ENCODE data around the gene CENPP.
A peak's percentile ranks its signal among the peaks of the same experiment; 100 is the strongest.
"Not testable (repeated sequence)": the region's sequence is repeated elsewhere in the genome, so short reads cannot be mapped to it uniquely, and the experiment has no call there.

The CENPP gene

DNA sequence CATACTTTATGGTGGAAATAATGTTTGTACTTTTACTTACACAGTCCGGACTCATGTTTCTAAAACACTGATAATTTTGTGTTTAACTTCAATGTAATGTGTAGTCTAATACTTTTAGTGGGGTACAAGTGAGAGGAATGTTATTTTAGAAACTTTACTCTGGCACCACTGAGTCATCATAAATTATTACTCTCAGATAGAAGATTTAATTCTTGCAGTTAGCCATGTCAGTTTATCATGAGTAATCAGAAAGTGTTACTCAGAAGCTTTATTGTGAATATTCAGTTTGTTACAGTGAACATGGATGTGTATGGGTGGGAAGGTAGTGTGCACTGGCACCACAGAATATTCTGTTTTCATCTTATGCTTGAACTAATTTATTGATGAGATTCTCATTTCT is 58.6 kb downstream of the CENPP start:
- no peak for DNase-seq

DNA sequence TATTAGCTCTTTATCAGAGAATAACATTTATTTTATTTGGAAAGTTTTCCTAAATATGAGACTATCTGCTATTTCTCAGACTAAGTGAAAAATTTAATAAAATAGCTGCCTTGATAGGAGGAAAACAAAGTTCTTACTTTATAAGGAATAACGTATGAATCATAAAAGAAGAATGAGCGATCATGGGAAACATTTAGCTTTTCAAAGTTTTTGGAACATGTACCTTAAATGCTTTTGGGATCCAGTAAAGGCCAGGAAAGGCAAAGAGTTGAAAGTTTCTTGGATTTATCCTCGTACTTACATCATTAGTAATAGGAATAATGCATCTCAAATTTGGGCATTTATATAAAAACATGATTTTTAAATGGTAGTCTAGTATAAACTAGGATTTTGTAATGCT is 59.2 kb downstream of the CENPP start:
- DNase-seq: no peak

DNA sequence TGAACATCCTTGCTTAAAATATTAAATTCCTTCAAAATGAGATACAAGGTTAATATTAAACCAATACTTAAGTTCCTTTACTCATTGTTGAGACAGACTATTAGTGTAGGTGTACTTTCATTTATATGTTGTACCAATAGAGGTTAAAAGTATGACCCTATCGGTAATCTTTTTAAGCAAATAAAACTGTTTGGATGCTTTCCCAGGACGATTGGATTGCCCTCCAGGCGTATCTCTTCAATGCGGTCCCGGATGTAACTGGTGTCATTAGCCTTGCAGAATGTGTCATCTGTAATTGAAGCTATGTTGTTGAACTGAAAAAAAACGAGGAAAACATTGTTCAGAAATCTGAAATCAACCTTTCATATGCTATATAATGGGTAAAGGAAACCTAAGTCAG is 59.7 kb downstream of the CENPP start:
- no peak for DNase-seq

DNA sequence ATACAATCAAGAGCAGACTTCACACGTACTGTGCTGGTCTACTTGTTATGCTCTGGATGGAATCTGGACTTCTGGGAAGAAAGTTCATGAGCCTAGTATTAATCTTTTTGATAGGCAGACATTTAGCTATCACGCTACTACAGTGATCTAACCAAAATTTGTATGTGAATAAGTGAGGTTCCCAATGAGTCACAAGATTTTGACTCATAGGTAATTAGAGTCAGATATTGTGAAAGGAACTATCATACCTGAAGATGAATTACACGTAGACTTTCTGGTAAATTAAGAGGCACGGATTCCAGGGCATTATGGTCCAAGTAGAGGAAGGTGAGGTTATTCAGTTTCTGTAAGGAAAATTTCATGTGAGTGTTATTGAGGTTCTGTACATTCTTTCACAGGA is 60.2 kb downstream of the CENPP start:
- DNase-seq: no peak

DNA sequence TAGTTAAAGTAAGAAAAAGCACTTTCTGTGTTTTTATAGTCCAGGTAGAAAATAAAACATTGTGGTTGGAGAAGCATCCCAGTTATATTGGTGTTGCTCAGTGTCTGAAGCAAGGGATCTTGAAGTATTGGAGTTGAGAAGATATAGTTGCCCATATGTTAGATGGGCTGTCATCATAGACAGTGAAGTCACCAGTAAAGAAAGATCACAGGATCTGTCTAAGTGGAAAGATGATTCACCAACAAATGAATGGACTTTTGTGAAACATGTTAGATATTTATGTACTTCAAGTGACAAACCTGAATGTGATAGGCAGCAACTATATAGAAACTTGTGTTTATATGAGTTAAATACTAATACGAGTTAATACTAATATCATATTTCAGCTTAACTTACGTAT is 66.9 kb downstream of the CENPP start:
- no peak for DNase-seq

DNA sequence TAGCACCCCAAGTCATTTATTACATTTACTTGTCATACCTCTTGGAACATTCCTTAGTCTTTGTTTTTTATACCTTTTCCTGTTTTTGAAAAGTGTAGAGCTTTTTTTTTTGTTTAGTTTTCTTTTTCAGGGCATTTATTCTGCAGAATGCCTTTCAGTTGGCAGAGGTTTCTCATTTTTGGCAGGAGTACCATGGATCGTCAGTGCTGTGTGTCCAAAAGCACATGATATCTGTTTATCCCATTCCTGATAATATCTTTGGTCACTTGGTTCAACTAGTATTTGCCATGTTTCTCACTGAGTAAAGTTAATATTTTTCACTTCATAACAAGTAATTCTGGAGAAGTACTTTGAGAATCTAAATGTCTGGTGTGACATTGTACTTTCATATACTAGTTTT is 67.9 kb downstream of the CENPP start:
- no peak for DNase-seq

DNA sequence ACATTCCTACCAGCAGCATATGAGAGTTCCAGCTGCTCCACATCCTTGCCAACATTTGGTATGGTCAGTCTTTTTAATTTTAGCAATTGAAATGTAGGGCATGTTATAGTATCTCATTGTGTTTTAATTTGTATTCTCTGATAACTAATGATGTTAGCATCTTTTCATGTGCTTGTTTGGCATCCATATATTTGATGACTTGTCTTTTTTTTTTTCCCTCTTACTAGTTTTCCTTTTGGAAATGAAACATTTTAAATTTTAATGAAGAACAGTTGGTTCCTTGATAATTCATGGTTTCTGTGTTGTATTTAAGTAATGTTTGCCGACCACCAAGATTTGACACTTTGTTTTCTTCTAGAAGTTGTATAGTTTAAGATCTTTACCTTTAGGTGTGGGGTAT is 69.9 kb downstream of the CENPP start:
- DNase-seq: no peak

DNA sequence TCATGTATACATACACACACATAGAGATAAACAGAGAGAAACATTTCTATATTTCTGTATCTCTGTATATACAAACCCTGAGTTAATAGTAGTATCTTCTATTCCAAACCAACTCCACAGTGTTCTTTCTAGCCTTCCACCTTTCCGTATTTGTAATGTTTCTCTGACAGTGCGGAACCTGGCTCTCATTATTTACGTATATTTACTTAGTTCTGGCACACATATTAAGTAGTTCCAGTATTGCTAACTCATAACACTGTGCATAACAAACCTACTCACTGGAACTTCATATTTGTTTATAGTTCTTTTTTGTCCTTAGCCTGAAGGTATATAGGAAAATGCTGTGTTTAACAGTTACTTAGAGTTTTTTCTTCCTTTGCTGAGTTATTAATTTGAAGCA is 72.1 kb downstream of the CENPP start:
- DNase-seq: no peak

DNA sequence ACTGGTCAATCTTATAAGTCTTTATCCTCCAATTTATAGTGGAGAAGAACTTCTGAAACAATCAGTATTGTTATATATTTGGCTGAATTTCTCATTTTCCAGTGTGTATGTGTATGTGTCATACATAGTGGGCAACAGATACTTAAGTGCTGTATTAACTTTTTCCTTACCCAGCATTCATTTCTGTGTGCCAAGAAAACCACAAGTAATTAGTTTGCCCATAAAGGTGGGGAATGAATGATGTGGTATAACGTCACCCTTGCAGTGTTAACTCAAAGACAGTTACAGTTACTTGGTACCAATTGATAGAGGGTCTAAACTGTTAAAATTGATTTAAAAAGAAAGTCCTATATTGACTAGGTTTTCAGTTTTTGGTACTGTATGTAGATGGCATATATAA is 76.6 kb downstream of the CENPP start:
- DNase-seq: no peak

DNA sequence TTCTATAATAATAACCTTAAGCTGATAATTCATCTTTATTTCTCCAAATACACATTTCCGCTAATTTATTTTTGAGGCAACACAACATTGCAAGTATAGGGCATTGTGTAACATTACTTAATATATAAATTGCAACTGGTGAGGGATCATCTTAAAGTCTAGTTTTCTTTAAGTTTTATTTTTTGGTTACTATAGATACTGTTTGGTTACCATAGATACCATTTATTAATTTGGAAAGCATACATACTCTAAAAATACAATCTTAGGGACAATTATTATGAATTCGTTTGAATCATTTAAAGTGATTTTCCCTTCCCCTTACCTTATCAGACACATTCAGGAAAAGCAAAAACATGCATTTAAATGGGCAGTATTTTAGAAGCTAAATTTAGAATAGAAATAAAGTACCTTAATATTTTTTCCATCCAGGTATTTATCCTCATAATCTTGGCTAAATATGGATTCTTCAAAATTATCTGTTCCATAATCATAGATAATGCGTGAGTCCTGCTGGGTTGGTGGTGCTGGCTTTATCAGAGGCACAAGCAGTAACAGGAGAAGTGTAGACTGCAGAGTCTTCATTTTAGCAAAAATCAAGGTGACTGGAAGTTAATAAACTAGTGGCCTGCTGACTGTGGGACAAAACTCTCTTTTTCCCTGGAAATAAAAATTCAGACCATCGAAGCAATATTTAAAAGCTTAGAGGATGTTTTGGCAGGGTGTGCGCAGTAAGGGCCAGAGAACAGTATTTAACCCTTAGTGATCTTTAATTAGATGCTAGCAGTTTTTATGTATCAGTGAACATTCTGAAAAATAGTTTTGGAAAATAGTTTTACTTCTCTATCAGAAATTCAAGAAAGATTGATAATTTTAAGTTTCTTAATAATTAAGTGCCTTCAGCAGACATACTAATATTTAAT is 77.3 kb downstream of the CENPP start:
- no peak for DNase-seq

DNA sequence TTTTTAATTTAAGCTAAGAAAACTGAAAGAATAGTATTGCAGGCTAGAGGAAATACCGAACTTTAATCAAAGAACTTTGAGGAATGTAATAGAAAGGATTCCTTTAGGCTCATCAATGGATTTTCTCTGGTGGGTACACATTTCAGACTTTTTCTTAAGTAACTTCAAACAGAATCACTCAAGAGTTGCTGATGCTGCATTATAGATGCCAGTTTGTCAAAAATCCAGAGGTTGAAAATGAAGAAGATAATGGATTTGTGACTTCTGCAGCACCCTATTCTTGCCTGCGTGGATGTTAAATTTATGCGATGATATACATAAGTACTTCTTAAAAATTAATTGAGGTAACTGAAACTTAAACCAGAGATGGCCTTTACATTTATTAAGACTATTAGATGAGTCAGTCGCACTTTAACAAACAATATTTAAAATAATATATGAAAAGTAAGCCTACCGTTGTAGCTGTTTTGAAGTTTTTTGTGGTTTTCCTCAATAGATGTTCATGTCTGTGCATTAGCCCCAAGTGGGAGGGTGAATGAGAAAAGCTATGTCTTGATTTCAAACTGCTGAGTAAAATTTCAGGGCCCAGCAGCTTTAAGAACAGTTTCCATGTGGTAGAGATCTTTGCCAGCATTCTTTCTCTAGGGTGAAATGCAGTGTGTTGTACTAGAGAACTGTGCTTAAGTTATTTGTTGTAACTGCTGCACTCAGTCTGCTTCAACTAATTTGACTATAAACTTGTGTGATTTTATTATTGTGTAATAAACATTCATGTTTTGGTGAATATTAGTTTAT is 78.5 kb downstream of the CENPP start, which contains the start of gene OGN:
TSS of gene OGN (minus strand) at position 537 of the 795 bp plus-strand sequence. CDS start 1,171 bp downstream, outside the sequence.
- no peak for DNase-seq

DNA sequence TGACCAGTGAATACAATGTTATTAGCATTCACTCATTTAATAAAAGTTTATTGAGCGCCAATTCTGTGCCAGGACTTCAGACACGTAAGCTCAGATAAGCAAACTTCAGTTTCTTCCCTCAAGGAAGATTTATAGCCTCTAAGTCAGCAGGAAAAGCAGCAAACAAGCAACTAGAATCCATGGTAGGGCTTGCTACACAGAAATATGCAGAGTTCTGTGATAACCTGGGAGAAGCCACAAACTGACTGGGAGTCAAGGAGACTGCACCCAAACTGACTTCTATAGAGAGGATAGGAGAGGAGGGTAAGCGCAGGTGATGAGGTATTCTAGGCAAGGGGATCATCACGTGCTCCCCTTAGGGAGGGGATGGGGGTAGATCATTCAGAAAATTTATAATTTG is 80.1 kb downstream of the CENPP start:
- no peak for DNase-seq

DNA sequence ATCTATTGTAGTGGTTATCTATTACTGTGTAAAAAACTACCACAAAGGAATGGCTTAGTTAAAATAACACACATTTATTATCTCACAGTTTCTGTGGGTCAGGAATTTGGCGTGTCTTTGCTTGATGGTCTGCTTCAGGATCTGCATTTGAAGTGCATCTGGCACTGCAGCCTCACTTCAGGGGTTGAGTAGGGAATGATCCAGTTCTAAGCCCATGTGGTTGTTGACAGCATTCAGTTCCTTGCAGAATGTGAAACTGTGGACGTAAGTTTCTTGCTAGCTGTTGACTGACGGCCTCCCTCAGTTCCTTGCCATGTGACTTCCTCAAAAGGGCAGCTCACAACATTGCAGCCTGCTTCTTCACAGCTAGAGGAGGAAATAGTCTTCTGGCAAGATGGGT is 80.7 kb downstream of the CENPP start:
- DNase-seq: no peak

DNA sequence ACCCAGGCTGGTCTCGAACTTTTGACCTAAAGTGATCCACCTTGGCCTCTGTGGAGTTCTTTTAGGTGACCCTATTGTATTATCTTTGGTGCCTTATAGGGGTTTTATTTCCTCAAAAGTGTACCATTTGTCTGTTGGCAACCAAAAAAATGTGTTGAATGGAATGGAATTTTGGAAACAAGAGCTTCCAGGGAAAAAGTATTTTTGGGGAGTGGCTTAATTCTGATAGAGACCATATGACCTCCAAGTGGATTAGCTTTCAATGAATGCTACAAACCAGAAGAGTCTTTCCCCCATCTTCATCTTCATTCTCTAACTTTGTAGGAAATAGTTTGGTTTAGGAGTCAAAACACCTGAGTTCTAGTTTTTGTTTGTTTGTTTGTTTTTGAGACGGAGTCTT is 82.1 kb downstream of the CENPP start:
- no peak for DNase-seq

DNA sequence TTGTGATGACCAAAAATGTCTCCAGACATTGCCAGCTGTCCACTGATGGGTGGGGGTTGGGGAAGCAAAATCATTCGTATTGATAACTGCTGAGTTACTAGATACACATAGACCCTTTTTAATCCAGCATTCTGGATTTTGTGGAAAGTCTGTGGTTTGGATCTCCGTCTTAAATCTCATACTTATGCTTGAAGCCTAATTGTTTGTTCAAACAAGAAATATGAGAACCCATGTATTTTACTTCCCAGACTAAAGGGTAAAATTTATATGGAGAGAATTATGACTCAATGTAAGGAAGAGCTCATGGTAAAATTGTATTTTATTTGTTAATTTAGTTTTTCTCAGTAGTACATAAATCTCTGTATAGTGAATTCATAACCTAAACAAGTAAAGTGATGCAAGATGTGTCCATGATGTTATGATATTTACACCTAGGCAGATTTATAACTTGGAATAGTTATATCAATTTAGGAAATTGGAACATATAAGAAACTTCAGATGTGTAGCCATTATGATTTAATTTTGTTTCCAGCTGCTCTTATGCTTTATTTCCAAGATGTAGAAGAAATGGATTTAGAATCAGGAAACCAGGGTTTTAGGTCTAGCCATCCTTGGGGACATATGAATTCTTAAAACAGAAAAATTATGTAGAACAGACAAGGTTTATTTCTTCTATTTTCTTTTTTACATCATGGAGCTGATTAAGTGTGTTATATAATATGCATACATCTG is 83.2 kb downstream of the CENPP start:
- DNase-seq: no peak

DNA sequence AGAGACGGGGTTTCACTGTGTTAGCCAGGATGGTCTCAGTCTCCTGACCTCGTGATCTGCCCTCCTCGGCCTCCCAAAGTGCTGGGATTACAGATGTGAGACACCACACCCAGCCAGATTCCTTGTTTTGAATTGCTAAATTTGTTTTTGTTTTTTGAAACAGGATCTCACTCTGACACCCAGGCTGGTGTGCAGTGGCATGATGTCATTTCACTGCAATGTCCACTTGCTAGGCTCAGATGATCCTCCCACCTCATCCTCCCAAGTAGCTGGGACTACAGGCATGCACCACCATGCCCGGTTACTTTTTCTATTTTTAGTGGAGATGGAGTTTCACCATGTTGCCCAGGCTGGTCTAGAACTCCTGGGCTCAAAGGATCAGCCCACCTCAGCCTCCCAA is 85.4 kb downstream of the CENPP start:
- not testable (repeated sequence) for DNase-seq

DNA sequence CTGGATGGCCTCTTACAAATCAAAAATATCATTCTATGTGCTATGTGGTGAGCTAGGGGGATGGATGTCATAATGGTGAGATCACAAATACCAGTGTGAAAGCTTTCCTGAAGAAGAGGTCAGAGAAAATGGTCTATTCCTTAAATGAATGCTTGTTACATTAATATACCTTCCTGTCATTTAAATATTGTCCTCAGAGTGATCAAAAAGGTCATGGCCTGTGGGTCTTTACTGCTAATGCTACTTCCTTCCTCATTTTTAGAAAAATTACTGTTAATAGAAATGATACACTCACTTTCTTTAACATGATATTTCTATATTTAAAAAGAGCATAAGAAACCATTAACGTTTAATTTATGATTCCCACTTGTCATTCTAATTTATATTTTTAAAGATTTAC is 88.8 kb downstream of the CENPP start:
- no peak for DNase-seq

DNA sequence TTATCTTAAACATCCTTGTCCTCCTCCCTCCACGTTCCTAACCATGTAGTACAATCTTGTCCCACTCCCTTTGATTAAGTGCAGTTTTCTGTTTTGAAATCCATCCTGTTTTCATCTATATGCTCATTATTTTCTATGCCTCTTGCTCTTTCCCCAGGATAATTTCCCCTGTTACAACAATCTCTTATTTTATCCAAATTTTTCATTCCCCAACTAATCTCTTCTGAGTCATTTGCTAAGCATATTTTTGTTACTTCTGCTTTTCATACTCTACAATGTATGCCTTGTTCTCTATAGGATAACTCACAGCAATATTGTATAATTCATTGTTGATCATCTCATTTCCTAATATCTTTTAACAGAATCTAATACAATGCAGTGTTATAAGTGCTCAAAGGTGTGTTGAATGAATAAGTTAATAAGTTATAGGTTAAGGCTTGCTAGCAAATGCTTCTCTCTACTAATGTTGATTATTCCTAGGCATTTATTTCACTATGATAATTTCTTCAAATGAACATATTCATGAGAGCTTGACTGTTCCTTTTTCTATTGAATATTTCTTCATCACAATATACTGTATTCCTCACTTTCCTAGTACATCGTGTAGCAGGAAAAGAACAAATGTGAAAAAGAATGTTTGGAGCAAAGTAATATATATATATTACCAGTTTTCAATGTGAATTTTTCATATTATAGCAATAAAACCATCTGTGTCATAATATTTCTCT is 97.0 kb downstream of the CENPP start:
- DNase-seq: no peak

DNA sequence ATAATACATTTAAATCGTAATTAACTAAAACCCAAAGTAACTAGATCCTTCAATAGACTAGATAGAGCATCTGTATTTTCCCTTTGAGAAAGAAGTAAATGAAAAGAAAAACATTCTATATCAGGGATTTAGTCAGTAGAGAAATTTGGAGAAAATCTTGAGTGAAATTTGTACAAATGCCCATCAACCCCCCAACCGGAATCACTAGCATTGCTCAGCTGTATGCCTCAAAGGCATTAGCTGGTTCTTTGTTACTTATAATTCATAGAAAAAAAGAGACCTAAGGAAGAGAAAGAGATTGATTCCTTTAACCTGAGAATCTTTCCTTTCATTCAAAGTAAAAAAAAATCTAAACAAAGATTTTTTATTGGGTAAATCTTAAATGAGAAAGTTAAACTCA is 97.9 kb downstream of the CENPP start:
- no peak for DNase-seq

DNA sequence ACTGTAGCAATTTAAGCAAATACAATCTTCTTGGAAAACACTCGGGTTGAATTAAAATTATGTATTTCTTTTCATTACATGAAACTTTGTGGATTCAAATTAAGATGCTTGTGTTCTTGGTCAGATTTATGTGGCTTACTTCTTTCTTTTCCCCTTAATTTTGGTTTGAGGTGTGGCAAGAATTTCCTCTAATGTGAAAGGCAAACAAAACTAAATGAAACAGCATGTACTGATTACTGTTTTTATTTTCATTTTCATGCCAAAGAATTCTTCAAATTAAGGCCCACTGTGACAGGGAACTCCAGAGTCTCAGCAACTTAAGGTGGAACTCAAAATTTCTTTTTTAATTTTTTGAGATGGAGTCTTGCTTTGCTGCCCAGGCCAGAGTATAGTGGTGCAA is 98.6 kb downstream of the CENPP start, which contains the start of gene OMD:
TSS of gene OMD (minus strand) at position 132 of the 400 bp plus-strand sequence. CDS start 6,913 bp downstream, outside the sequence.
- DNase-seq: no peak

DNA sequence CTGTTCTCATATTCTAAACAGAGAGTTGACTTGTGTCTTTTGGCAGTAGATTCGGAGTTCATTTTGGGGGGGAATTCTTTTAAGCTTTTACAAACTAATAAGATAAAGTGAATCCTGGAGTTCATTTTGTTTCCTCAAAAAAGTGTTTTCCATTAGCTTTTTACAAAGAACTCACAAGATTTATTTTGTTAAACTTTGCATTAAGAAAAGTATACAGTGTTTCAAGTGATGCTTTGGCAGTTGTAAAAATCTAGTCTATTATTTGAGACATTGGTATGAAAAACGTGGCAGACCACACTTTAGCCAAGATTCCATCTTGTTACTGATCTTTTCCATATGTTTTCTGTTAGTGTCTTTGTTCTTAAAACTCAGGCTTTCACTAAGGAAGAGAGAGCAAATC is 99.7 kb downstream of the CENPP start:
- DNase-seq: no peak

DNA sequence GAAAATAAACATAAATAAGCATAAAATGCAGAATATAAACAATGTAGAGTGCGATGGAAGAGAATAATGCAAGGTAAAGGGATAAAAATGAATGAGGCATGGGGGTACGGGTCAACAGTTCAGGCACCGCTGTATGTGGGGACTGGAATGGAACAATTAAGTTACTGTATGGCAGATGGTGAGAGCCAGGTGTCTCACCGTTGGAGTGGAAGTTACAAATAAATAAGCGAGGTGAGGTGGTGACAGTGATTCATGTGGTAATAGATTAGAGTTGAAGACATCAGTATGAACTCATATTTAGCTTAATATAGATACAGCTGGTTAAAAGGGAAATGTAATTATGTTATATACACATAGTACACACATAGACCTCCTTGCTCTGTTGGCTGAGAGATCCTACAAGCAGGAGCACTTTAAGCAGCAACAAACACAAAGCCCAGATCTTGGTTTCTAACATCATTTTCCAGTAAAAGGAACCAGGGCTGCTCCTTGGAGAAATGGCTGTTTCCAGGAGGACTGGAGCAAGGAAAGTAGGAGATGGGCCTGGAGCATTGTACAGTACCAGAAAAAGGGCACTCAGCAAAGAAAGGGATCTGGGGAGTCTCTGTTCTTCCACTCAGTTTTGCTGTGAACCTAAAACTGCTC is 100.9 kb downstream of the CENPP start:
- DNase-seq: peak; percentile 82 to 96

All from NCI-H2081 (cell line).